CD4-positive, alpha-beta T cell treated with Interleukin-1 beta for 1 hour (primary cell): ENCODE measurements around the gene ZC3HAV1L.
"Not testable (repeated sequence)": the region's sequence is repeated elsewhere in the genome, so short reads cannot be mapped to it uniquely, and the experiment has no call there.

Experiments used
- DNase-seq, 2 donors: peaks; one replicate each; pipeline ENCODE4 v3.0.0-alpha.2; 2020 to 2022

The ZC3HAV1L gene

DNA sequence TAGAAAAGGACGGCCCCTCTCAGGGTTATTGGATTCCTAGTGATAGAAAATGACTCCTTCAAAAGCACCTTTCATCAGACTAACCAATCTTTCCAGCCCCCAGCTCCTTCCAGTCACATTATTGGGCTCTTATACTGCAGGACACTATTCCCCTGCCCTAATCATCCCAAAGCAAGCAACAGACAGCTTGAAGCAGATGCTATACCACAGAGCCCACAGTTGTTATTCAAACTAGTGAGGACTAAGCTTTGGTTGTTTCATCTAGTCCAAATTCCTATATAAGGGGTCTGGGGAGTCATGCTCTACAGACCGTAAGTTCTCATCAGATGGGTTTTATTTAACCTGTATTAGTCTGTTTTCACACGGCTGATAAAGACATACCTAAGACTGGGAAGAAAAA is 24.5 kb downstream of the ZC3HAV1L start:
- no peak for DNase-seq

- no peak for DNase-seq
Observed at GRCh38 chr7:139004321-139005090, 31.3 kb downstream of the ZC3HAV1L start.

- DNase-seq: no peak
Observed at GRCh38 chr7:138999414-138999813, 36.4 kb downstream of the ZC3HAV1L start.

- DNase-seq: no peak
Observed at GRCh38 chr7:138992052-138992531, 43.8 kb downstream of the ZC3HAV1L start.

DNA sequence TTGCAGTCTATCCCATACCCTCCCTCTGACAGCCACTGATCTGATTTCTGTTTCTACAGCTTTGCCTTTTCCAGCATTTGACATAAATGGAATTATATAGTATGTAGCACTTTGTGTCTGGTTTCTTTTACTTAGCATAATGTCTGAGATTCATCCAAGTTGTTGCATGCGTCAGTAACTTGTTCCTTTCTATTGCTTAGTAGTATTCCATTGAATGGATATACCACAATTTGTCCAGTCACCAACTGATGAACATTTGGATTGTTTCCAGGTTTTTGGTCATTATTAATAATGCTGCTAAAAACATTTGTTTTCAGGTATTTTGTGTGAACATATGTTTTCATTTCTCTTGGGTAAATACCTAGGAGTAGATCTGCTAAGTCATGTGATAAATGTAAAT is 48.2 kb downstream of the ZC3HAV1L start:
- DNase-seq: no peak

- DNase-seq: no peak
Observed at GRCh38 chr7:138982204-138982623, 53.6 kb downstream of the ZC3HAV1L start.

GRCh38 chr7:138981332-138982203 is 54.3 kb downstream of the ZC3HAV1L start, which contains the start of gene KIAA1549:
Gene KIAA1549 (minus strand): TSS chr7:138981389. CDS start chr7:138981269, 120 bp downstream.
- peak; percentile 42 to 53 for DNase-seq

- no peak for DNase-seq
Observed at GRCh38 chr7:138980563-138981291, 55.1 kb downstream of the ZC3HAV1L start.

- no peak for DNase-seq
Observed at GRCh38 chr7:138979988-138980562, 55.8 kb downstream of the ZC3HAV1L start.

DNA sequence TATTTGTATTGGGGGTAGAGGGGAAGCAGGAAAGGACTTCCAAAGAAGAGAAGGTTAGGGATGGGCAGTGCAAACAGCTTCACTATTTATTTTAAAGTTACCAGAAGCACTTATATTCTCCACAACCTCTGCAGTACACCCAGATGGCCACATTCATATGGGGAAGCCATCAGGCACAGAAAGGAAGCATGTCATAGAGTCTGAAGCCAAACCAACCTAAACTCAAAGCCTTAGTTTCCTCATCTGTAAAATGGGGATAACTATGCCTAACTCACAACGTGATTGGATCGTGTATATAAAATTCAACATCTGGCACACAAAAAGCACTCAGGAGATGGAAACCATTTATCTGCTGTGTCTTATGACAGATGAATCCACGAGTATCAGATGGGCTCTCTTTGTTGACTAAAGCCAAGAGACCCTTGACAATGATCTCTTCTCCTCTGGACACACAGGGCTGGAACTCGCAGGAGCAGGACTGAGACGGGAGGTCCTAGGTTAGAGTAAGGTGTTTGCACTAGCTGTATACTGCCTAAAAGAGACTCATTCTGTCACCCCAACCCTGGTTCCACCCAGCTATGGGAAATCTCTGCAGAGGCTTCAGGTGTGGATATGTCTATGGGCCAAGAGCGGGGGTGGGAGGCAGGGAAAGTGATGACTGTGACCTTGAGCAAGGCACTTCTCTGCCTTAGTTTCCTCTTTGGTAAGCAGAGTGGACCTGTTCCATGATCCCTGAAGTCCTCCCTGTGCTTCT is 56.4 kb downstream of the ZC3HAV1L start:
- no peak for DNase-seq

DNA sequence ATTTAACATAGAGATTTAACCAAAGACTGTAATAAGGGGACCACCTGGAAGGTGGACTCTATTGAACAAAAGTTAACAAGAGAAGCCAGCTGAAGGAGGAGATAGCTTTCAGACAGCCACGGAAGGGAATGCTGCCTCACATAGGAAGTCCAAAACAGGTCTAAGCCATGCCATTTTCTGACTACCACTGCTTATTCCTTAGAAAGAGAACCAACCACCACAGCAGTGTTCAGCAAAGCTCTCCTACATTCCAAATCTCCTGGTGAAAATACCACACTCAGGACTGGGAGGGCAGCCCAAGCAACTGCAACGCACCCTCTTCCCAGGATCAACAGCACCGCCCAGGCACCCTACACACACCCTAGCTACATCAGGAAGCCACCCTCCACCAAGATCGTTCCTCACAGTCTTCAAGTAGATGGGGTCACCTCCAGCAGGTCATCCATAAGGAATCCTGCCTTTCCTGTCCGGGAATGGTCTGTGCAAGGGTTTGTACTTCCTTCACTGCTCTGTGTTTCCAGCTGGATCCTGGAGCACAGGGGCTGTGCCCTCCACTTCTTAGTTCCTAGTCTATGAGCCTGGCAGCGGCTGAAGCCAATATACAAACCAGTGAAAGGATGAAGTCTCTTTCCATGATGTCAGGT is 57.2 kb downstream of the ZC3HAV1L start:
- no peak for DNase-seq

DNA sequence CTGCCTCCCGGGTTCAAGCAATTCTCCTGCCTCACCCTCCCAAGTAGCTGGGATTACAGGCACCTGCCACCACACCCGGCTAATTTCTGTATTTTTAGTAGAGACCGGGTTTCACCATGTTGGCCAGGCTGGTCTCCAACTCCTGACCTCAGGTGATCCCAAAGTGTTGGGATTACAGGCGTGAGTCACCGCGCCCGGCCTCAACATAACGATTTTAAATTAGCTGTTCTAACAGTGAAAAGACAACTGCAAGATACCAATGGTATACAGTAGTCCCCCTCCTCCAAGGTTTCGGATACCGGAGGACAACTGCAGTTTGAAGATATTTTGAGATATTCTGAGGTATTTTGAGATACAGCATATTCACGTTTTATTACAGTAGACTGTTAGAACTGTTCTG is 59.7 kb downstream of the ZC3HAV1L start:
- not testable (repeated sequence) for DNase-seq
